Endothelial cell of umbilical vein (primary cell): ENCODE results near the gene PIGQ. TPM values are rescaled to one million over a fixed set of nuclear protein-coding genes. Genes with fewer than 3 reads are reported as not detected.

Experiments used
- BruUV-seq: library from RNA; stranded (reverse); fragments of 400-500 nt; replicated peaks from 2 replicates; lab custom pipeline; 2021; lab: Mats Ljungman, UMichigan
- CTCF ChIA-PET: fragments of 300-600, 350-600 bp; sonication (Branson Sonifier 250); formaldehyde crosslinking; loops from one replicate; lab custom pipeline; 2021; ENCODE audit warnings: antibody characterized with exemption, inconsistent platforms; lab: Charles Lee
- POLR2A ChIA-PET: fragments of 300-600, 350-600 bp; sonication (Branson Sonifier 250); formaldehyde crosslinking; loops from one replicate; lab custom pipeline; 2021; ENCODE audit warnings: antibody characterized with exemption, inconsistent platforms; lab: Charles Lee
- DNase-seq: peaks from one replicate; pipeline ENCODE4 v3.0.0-alpha.2; 2011; ENCODE audit warnings: low read depth, low spot score
- FAIRE-seq: peaks from 2 replicates; lab custom pipeline; 2011; peaks lifted over from hg19 to GRCh38; lab: Jason Lieb, UNC
- H2AFZ ChIP-seq: 2 replicates; pipeline ENCODE4 v1.6.0; 2012; ENCODE audit warnings: low read depth, low read length, control low read depth, inconsistent platforms
- H3K27ac ChIP-seq: 2 replicates; pipeline ENCODE4 v1.5.1; 2011; ENCODE audit warnings: low read depth, mild to moderate bottlenecking, control low read depth, low read length, moderate library complexity; ENCODE audit not compliant: insufficient read depth
- H3K27me3 ChIP-seq, 2 experiments: 2 replicates each; pipeline versions ENCODE4 v1.6.0 to v1.6.1; 2011; ENCODE audit warnings: low read length in 2 of 2, mixed read lengths in 1 of 2; ENCODE audit not compliant: control insufficient read depth in 2 of 2, insufficient read depth in 2 of 2
- H3K36me3 ChIP-seq, 2 experiments: 2 replicates in 1 of 2; 3 replicates in 1 of 2; pipeline ENCODE4 v1.5.1; 2011; ENCODE audit warnings: low read length in 2 of 2, mild to moderate bottlenecking in 1 of 2, moderate library complexity in 1 of 2; ENCODE audit not compliant: control insufficient read depth in 2 of 2, insufficient read depth in 2 of 2; ENCODE audit errors: extremely low read depth in 1 of 2
- H3K4me1 ChIP-seq: 3 replicates; pipeline ENCODE4 v1.5.1; 2011; ENCODE audit warnings: mild to moderate bottlenecking, low read length; ENCODE audit not compliant: control insufficient read depth, insufficient read depth; ENCODE audit errors: extremely low read depth
- H3K4me2 ChIP-seq: 2 replicates; pipeline ENCODE4 v1.6.1; 2011; ENCODE audit warnings: low read length, control low read depth, mixed read lengths; ENCODE audit not compliant: insufficient read depth
- H3K4me3 ChIP-seq, 3 experiments: fragments of 200-600 bp in 1 of 3; sonication (generic), shearing (Covaris generic) in 1 of 3; replicated peaks in 1 of 3; 2 replicates each; pipeline ENCODE4 v1.5.1; 2011 to 2016; ENCODE audit warnings: control low read depth in 3 of 3, low read length in 3 of 3, mild to moderate bottlenecking in 2 of 3, inconsistent platforms in 1 of 3, low read depth in 1 of 3, moderate library complexity in 1 of 3; ENCODE audit not compliant: insufficient read depth in 1 of 3
- H3K79me2 ChIP-seq: 2 replicates; pipeline ENCODE4 v1.6.0; 2012; ENCODE audit warnings: low read length, inconsistent platforms; ENCODE audit not compliant: control insufficient read depth, insufficient read depth
- H3K9ac ChIP-seq: replicated peaks from 2 replicates; pipeline ENCODE3; 2011; ENCODE audit warnings: low read length, control low read depth; ENCODE audit not compliant: insufficient read depth; ENCODE audit errors: extremely low read depth
- H3K9me1 ChIP-seq: replicated peaks from 3 replicates; pipeline ENCODE4 v1.6.0; 2011; ENCODE audit warnings: mild to moderate bottlenecking, low read length; ENCODE audit not compliant: control insufficient read depth, insufficient read depth; ENCODE audit errors: extremely low read depth
- H3K9me3 ChIP-seq: replicated peaks from 2 replicates; pipeline ENCODE4 v1.5.1; 2012; ENCODE audit warnings: low read length, inconsistent platforms; ENCODE audit not compliant: control insufficient read depth, insufficient read depth
- H4K20me1 ChIP-seq: replicated peaks from 2 replicates; pipeline ENCODE3; 2011; ENCODE audit warnings: mild to moderate bottlenecking, low read length; ENCODE audit not compliant: control insufficient read depth, insufficient read depth; ENCODE audit errors: extremely low read depth
- EZH2 ChIP-seq: IDR thresholded peaks from 2 replicates; pipeline ENCODE4 v1.6.1; 2012; ENCODE audit warnings: borderline replicate concordance, low read depth, mild to moderate bottlenecking, moderate library complexity, low read length, inconsistent platforms; ENCODE audit not compliant: severe bottlenecking
- FOS ChIP-seq: IDR thresholded peaks from 2 replicates; pipeline ENCODE4 v1.6.1; 2011; ENCODE audit warnings: mild to moderate bottlenecking, low read length, moderate library complexity, borderline replicate concordance; ENCODE audit not compliant: insufficient read depth
- GATA2 ChIP-seq: IDR thresholded peaks from 2 replicates; pipeline ENCODE4 v1.7.0; 2011; ENCODE audit warnings: low read depth, mild to moderate bottlenecking, moderate library complexity, mixed read lengths, low read length; ENCODE audit not compliant: insufficient read length, insufficient read depth
- JUN ChIP-seq: IDR thresholded peaks from 2 replicates; pipeline ENCODE4 v1.6.1; 2011; ENCODE audit warnings: borderline replicate concordance, low read depth; ENCODE audit not compliant: insufficient read length, insufficient read depth
- MYC ChIP-seq: IDR thresholded peaks from one replicate; pipeline ENCODE4 v1.6.1; 2011; ENCODE audit warnings: mild to moderate bottlenecking, low read depth, low read length
- POLR2A ChIP-seq: IDR thresholded peaks from 2 replicates; pipeline ENCODE4 v1.6.1; 2012; ENCODE audit warnings: low read depth, mild to moderate bottlenecking, control low read depth, low read length
- POLR2AphosphoS5 ChIP-seq: IDR thresholded peaks from 2 replicates; pipeline ENCODE4 v1.6.1; 2012; ENCODE audit warnings: low read depth, mild to moderate bottlenecking, control low read depth, low read length, moderate library complexity; ENCODE audit not compliant: insufficient read depth
- dilution Hi-C: fragments of 300-500 bp; cut with MboI; formaldehyde crosslinking; loops from one replicate; pipeline ENCODE4 v1.15.0; 2019; ENCODE audit warnings: low sequenced_read_pairs; ENCODE audit not compliant: extremely low pct_ligation_motif_present
- intact Hi-C: fragments of 100-400 bp; cut with micrococcal nuclease; formaldehyde crosslinking; loops from one replicate; pipeline ENCODE4 v1.10.0; 2022
- polyA plus RNA-seq, 4 experiments: library from polyadenylated mRNA; depleted of rRNA in 3 of 4; stranded (reverse) in 3 of 4; unstranded in 1 of 4; fragments of >200 nt; gene quantifications; 2 replicates each; pipeline versions ENCODE4 v1.2.1 to v1.2.3, GENCODE V29; 2011 to 2012; ENCODE audit warnings: missing spikeins in 1 of 4
- total RNA-seq: library from RNA; stranded (reverse); gene quantifications from 2 replicates; pipeline ENCODE4 v1.2.3, GENCODE V29; 2021
- TF ChIP-seq, protein P1 (sequence below), 2 donors: IDR thresholded peaks; 1 replicate in 1 of 2; 2 replicates in 1 of 2; pipeline ENCODE4 v1.5.1; 2011; ENCODE audit warnings: low read length in 2 of 2, mild to moderate bottlenecking in 2 of 2, moderate library complexity in 2 of 2, control low read depth in 1 of 2, inconsistent platforms in 1 of 2, low read depth in 1 of 2; ENCODE audit not compliant: insufficient read depth in 1 of 2; ENCODE audit errors: extremely low read depth in 1 of 2
- TF ChIP-seq, protein P2 (sequence below): IDR thresholded peaks from 2 replicates; pipeline ENCODE4 v1.6.1; 2011; ENCODE audit not compliant: insufficient read depth, insufficient read length

PIGQ gene
- total and polyA plus RNA-seq, 2 donors (not counting 3 experiments of a cell fraction or from before 2014, with no cell fraction given) = 66.9 to 67.7 TPM

DNA sequence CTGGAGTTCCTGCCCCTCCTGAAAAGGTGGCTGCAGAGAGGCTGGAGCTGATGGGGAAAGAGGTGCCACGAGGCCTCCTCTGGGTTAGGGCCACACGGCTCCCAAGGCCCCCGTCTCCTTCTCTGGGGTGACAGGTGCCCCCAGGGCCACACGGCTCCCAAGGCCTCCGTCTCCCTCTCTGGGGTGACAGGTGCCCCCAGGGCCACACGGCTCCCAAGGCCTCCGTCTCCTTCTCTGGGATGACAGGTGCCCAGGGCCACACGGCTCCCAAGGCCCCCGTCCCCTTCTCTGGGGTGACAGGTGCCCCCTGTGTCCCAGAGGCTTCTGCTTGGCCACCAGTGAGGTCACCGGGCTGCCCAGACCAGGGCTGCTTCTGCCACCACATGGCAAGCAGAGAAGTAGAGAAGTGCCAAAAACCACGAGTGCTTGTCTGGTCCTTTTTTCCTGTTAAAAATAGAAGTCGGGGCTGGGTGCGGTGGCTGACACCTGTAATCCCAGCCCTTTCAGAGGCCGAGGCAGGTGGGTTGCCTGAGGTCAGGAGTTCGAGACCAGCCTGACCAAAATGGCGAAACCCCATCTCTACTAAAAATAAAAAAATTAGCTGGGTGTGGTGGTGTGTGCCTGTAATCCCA is 38.2 kb upstream of the PIGQ start:
- Histone ChIP-seq H3K4me3 (no peak overlapping the region), H3K9ac (no peak overlapping the region), H3K9me3 (no peaks in the 10 kb centered on the region), H3K79me2 (peaks cover 82% of the 10 kb centered on the region), H3K27me3 (no peaks in the 10 kb centered on the region), H3K27ac (no peak overlapping the region), H4K20me1 (no peaks in the 10 kb centered on the region), H2AFZ (no peak overlapping the region), H3K9me1 (no peaks in the 10 kb centered on the region), H3K4me2 (no peak overlapping the region), H3K4me1 (peaks cover 17% of the 10 kb centered on the region), H3K36me3 (peaks cover 2 to 3% of the 10 kb centered on the region in 2 experiments)
- dilution Hi-C loops = no loop called here
- DNase-seq (no peak), FAIRE-seq (no peak)
- ChIA-PET POLR2A (no interaction called here), CTCF (no interaction called here)
- TF ChIP-seq, protein P1, sequence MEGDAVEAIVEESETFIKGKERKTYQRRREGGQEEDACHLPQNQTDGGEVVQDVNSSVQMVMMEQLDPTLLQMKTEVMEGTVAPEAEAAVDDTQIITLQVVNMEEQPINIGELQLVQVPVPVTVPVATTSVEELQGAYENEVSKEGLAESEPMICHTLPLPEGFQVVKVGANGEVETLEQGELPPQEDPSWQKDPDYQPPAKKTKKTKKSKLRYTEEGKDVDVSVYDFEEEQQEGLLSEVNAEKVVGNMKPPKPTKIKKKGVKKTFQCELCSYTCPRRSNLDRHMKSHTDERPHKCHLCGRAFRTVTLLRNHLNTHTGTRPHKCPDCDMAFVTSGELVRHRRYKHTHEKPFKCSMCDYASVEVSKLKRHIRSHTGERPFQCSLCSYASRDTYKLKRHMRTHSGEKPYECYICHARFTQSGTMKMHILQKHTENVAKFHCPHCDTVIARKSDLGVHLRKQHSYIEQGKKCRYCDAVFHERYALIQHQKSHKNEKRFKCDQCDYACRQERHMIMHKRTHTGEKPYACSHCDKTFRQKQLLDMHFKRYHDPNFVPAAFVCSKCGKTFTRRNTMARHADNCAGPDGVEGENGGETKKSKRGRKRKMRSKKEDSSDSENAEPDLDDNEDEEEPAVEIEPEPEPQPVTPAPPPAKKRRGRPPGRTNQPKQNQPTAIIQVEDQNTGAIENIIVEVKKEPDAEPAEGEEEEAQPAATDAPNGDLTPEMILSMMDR (IDR thresholded peaks at IDR 0.05; ENCODE audit: extremely low read depth in 1 of 2, insufficient read depth in 1 of 2, low read depth in 1 of 2, low read length in 2 of 2) = no peak
- no peak for TF ChIP-seq POLR2AphosphoS5
- TF ChIP-seq MYC = no peak
- no peak for TF ChIP-seq POLR2A
- TF ChIP-seq GATA2 = no peak
- TF ChIP-seq FOS = no peak
- TF ChIP-seq, protein P2, sequence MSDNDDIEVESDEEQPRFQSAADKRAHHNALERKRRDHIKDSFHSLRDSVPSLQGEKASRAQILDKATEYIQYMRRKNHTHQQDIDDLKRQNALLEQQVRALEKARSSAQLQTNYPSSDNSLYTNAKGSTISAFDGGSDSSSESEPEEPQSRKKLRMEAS = no peak
- TF ChIP-seq EZH2 = no peak
- TF ChIP-seq JUN = no peak
- BruUV-seq = no TSS peak
- intact Hi-C loops = no loop called here
